IMR-90 (cell line): ENCODE results near the gene PDX1. TPM values are rescaled to one million over a fixed set of nuclear protein-coding genes. Genes with fewer than 3 reads are reported as not detected.

Source experiments
- ATAC-seq: fragments of 200-7000 bp; cut with Tn5 transposase; 2 replicates; pipeline ENCODE4 v1.9.1; 2020; ENCODE audit warnings: low read depth, mild to moderate bottlenecking, moderate library complexity
- BruUV-seq: library from RNA; stranded (reverse); fragments of 400-500 nt; replicated peaks from 2 replicates; lab custom pipeline; 2021; lab: Mats Ljungman, UMichigan
- CTCF ChIA-PET: fragments of 300-600 bp; formaldehyde crosslinking; extraction: SDS; loops from one replicate; lab custom pipeline; 2021; ENCODE audit warnings: antibody characterized with exemption; lab: Yijun Ruan, JAX
- POLR2A ChIA-PET: fragments of 300-600 bp; sonication (Branson Sonifier 250); formaldehyde crosslinking; loops from one replicate; lab custom pipeline; 2022; ENCODE audit warnings: antibody characterized with exemption; ENCODE audit not compliant: unreplicated experiment; lab: Charles Lee
- DNase-seq: peaks from one replicate; pipeline ENCODE4 v3.0.0; 2013
- H2AFZ ChIP-seq: replicated peaks from 2 replicates; pipeline ENCODE3; 2013; ENCODE audit warnings: low read length, mild to moderate bottlenecking; ENCODE audit not compliant: poor library complexity
- H2AK5ac ChIP-seq: 2 replicates; pipeline ENCODE4 v1.6.1; 2013; ENCODE audit warnings: low read depth, low read length, inconsistent platforms
- H2AK9ac ChIP-seq: replicated peaks from 2 replicates; pipeline ENCODE3; 2013; ENCODE audit warnings: mild to moderate bottlenecking, low read depth, low read length, moderate library complexity; ENCODE audit not compliant: poor library complexity
- H2BK120ac ChIP-seq: 2 replicates; pipeline ENCODE4 v1.6.1; 2013; ENCODE audit warnings: low read depth, low read length, inconsistent platforms
- H2BK15ac ChIP-seq: 3 replicates; pipeline ENCODE4 v1.6.1; 2013; ENCODE audit warnings: low read depth, low read length, inconsistent platforms
- H2BK20ac ChIP-seq: 2 replicates; pipeline ENCODE4 v1.6.1; 2013; ENCODE audit warnings: low read depth, mild to moderate bottlenecking, inconsistent platforms, low read length, moderate library complexity
- H2BK5ac ChIP-seq: 2 replicates; pipeline ENCODE4 v1.6.1; 2013; ENCODE audit warnings: mild to moderate bottlenecking, low read depth, low read length, inconsistent platforms; ENCODE audit not compliant: poor library complexity, severe bottlenecking
- H3K14ac ChIP-seq: replicated peaks from 2 replicates; pipeline ENCODE4 v1.6.1; 2013; ENCODE audit warnings: low read depth, low read length, inconsistent platforms
- H3K18ac ChIP-seq: 2 replicates; pipeline ENCODE4 v1.6.1; 2013; ENCODE audit warnings: low read depth, low read length, control low read depth
- H3K23ac ChIP-seq: 2 replicates; pipeline ENCODE4 v1.6.1; 2013; ENCODE audit warnings: low read depth, low read length, inconsistent platforms
- H3K27ac ChIP-seq: 2 replicates; pipeline ENCODE4 v1.5.1; 2013; ENCODE audit warnings: mild to moderate bottlenecking, control low read depth, low read length; ENCODE audit not compliant: insufficient read depth
- H3K27me3 ChIP-seq: 2 replicates; pipeline ENCODE4 v1.6.1; 2013; ENCODE audit warnings: low read length; ENCODE audit not compliant: control insufficient read depth, insufficient read depth
- H3K36me3 ChIP-seq: 2 replicates; pipeline ENCODE4 v1.6.1; 2013; ENCODE audit warnings: low read length, mixed read lengths; ENCODE audit not compliant: control insufficient read depth, insufficient read depth
- H3K4ac ChIP-seq: 2 replicates; pipeline ENCODE4 v1.6.1; 2013; ENCODE audit warnings: low read depth, low read length, inconsistent platforms
- H3K4me1 ChIP-seq: 2 replicates; pipeline ENCODE4 v1.6.1; 2013; ENCODE audit warnings: low read length, mixed read lengths; ENCODE audit not compliant: control insufficient read depth, insufficient read depth
- H3K4me2 ChIP-seq: 2 replicates; pipeline ENCODE4 v1.6.1; 2013; ENCODE audit warnings: low read depth, mild to moderate bottlenecking, control low read depth, low read length, moderate library complexity
- H3K4me3 ChIP-seq: 2 replicates; pipeline ENCODE4 v1.5.1; 2013; ENCODE audit warnings: low read depth, mild to moderate bottlenecking, control low read depth, low read length, moderate library complexity; ENCODE audit not compliant: insufficient read depth
- H3K56ac ChIP-seq: 2 replicates; pipeline ENCODE4 v1.6.1; 2013; ENCODE audit warnings: low read length, inconsistent platforms; ENCODE audit not compliant: insufficient read depth; ENCODE audit errors: extremely low read depth
- H3K79me1 ChIP-seq, 2 experiments: 2 replicates each; pipeline ENCODE4 v1.6.1; 2013; ENCODE audit warnings: low read length in 2 of 2, inconsistent platforms in 1 of 2, low read depth in 1 of 2
- H3K9ac ChIP-seq: 2 replicates; pipeline ENCODE4 v1.6.1; 2013; ENCODE audit warnings: low read depth, low read length, control low read depth
- H3K9me1 ChIP-seq: 2 replicates; pipeline ENCODE4 v1.6.1; 2013; ENCODE audit warnings: low read length, inconsistent platforms; ENCODE audit not compliant: insufficient read depth
- H3K9me3 ChIP-seq: 2 replicates; pipeline ENCODE4 v1.6.1; 2013; ENCODE audit warnings: low read length; ENCODE audit not compliant: control insufficient read depth, insufficient read depth
- H4K20me1 ChIP-seq: 2 replicates; pipeline ENCODE4 v1.6.1; 2013; ENCODE audit warnings: low read length, inconsistent platforms; ENCODE audit not compliant: insufficient read depth
- H4K5ac ChIP-seq: 2 replicates; pipeline ENCODE4 v1.6.1; 2013; ENCODE audit warnings: mild to moderate bottlenecking, low read depth, low read length, control low read depth
- H4K8ac ChIP-seq, 2 experiments: 2 replicates each; pipeline ENCODE4 v1.6.1; 2013; ENCODE audit warnings: low read depth in 2 of 2, low read length in 2 of 2, control low read depth in 1 of 2, inconsistent platforms in 1 of 2
- H4K91ac ChIP-seq: 2 replicates; pipeline ENCODE4 v1.6.1; 2013; ENCODE audit warnings: low read depth, low read length, inconsistent platforms; ENCODE audit not compliant: insufficient read depth
- NFE2L2 ChIP-seq: fragments of 150-350 bp; IDR thresholded peaks from 2 replicates; pipeline ENCODE4 v1.6.1; 2016; ENCODE audit warnings: low read depth, mild to moderate bottlenecking, low read length
- WGBS, 2 experiments: methylation state at CpG; one replicate each; pipeline versions ENCODE4 v1.1.5 to v1.1.7; 2013; ENCODE audit warnings: missing lambda C conversion rate in 2 of 2; ENCODE audit not compliant: insufficient read length in 1 of 2; ENCODE audit errors: extremely low coverage in 2 of 2; 5-methylcytosine and 5-hydroxymethylcytosine counted together
- dilution Hi-C: fragments of 300-500 bp; cut with HindIII; formaldehyde crosslinking; loops from one replicate; pipeline ENCODE4 v1.14.3; 2018; ENCODE audit warnings: low sequenced_read_pairs; ENCODE audit not compliant: unreplicated experiment
- in situ Hi-C: fragments of 300-500 bp; cut with MboI; formaldehyde crosslinking; loops from 3 replicates; pipeline ENCODE4 v1.14.3; 2019; ENCODE audit warnings: low sequenced_read_pairs, inconsistent platforms, mixed read lengths
- intact Hi-C: fragments of 100-400 bp; cut with micrococcal nuclease; formaldehyde crosslinking; loops from 2 replicates; pipeline ENCODE4 v1.10.0; 2022
- polyA plus RNA-seq, 3 experiments: library from polyadenylated mRNA; depleted of rRNA; stranded (reverse); fragments of >200 nt; gene quantifications; 2 replicates each; pipeline ENCODE4 v1.2.3, GENCODE V29; 2012; ENCODE audit warnings: low replicate concordance in 1 of 3
- total RNA-seq: library from RNA; depleted of rRNA; stranded (reverse); fragments of >200 nt; gene quantifications from 2 replicates; pipeline ENCODE4 v1.2.3, GENCODE V29; 2012
- TF ChIP-seq, protein P1 (sequence below): fragments of 150-350 bp; IDR thresholded peaks from 2 replicates; pipeline ENCODE4 v1.6.1; 2016; ENCODE audit warnings: low read depth, mild to moderate bottlenecking, low read length, moderate library complexity, borderline replicate concordance

PDX1 gene
- total and polyA plus RNA-seq, 2 of the 4 experiments (the other 2 are of a cell fraction), result not detected

DNA sequence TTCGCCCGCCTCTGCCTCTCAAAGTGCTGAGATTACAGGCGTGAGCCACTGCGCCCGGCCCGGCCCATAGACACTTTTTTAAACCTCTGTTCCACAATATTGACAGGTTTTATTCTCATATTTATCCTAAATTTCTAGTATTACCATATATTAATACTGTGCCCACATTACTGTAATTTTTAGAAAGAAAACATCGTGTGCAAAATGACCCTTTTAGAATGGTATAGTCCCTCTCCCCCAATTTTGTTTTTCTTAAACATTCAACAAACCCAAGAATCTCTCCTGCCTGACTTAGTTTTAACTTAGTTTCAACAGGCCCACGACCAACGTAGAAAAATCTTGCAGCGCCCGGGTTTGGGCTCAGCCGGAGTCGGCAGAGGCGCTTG lies 40.2 kb downstream of the PDX1 start:
- H2BK120ac ChIP-seq, result no peak overlapping the region
- TF ChIP-seq NFE2L2, result no peak
- TF ChIP-seq, protein P1, sequence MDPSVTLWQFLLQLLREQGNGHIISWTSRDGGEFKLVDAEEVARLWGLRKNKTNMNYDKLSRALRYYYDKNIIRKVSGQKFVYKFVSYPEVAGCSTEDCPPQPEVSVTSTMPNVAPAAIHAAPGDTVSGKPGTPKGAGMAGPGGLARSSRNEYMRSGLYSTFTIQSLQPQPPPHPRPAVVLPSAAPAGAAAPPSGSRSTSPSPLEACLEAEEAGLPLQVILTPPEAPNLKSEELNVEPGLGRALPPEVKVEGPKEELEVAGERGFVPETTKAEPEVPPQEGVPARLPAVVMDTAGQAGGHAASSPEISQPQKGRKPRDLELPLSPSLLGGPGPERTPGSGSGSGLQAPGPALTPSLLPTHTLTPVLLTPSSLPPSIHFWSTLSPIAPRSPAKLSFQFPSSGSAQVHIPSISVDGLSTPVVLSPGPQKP, result no peak
- no peak overlapping the region for H2AK5ac ChIP-seq
- no peak overlapping the region for H3K4ac ChIP-seq
- dilution Hi-C loops (no loop called here), in situ Hi-C loops (no loop called here), intact Hi-C loops (loop anchor here (10.0 kb wide), 1 partner anchor 585 kb away; no protein-coding TSS in a partner anchor)
- H3K56ac ChIP-seq, result no peak overlapping the region
- peaks cover 85% of the 10 kb centered on the region for H3K27me3 ChIP-seq
- no TSS peak for BruUV-seq
- POLR2A ChIA-PET, result interaction anchor here (0.5 kb wide), 1 partner anchor 90 kb away, joined by 4 read pairs; no protein-coding TSS in a partner anchor
- H2AK9ac ChIP-seq, result no peak overlapping the region
- no peak overlapping the region; the same call in 1 of the 2 replicates for H3K4me2 ChIP-seq
- DNase-seq (no peak), ATAC-seq (no peak)
- no peak overlapping the region for H2AFZ ChIP-seq
- H3K36me3 ChIP-seq, result no peaks in the 10 kb centered on the region
- no peak overlapping the region for H3K27ac ChIP-seq
- H3K23ac ChIP-seq, result no peak overlapping the region
- no peak overlapping the region for H3K4me3 ChIP-seq
- no peaks in the 10 kb centered on the region for H4K20me1 ChIP-seq
- no peak overlapping the region for H3K18ac ChIP-seq
- no peak overlapping the region for H3K9ac ChIP-seq
- no peak overlapping the region for H4K91ac ChIP-seq
- H3K14ac ChIP-seq, result no peak overlapping the region
- peaks cover 3% of the 10 kb centered on the region; the same call in 1 of the 2 replicates for H3K4me1 ChIP-seq
- CTCF ChIA-PET, result no interaction called here
- no peaks in the 10 kb centered on the region for H3K9me3 ChIP-seq
- WGBS, 2 experiments, result 0% methylated on average over 3 of the region's 14 CpGs; no CpG with 5 or more reads in 1 of the 2 experiments
- H4K8ac ChIP-seq, result no peak overlapping the region
- no peak overlapping the region for H2BK5ac ChIP-seq
- no peaks in the 10 kb centered on the region for H3K79me1 ChIP-seq
- no peak overlapping the region for H4K5ac ChIP-seq
- no peak overlapping the region for H2BK15ac ChIP-seq
- H3K9me1 ChIP-seq, result no peaks in the 10 kb centered on the region
- H2BK20ac ChIP-seq, result no peak overlapping the region
